22Rv1 (cell line): ENCODE results near the gene DCHS1.

Experiments used
- ZFX ChIP-seq: fragments of 450-650 bp; IDR thresholded peaks from 2 replicates; pipeline ENCODE4 v1.6.1; 2017; ENCODE audit warnings: antibody characterized with exemption, borderline replicate concordance
- TF ChIP-seq, protein P1 (sequence below): fragments of 450-650 bp; IDR thresholded peaks from 2 replicates; pipeline ENCODE4 v1.5.1; 2017; ENCODE audit warnings: mild to moderate bottlenecking

DNA sequence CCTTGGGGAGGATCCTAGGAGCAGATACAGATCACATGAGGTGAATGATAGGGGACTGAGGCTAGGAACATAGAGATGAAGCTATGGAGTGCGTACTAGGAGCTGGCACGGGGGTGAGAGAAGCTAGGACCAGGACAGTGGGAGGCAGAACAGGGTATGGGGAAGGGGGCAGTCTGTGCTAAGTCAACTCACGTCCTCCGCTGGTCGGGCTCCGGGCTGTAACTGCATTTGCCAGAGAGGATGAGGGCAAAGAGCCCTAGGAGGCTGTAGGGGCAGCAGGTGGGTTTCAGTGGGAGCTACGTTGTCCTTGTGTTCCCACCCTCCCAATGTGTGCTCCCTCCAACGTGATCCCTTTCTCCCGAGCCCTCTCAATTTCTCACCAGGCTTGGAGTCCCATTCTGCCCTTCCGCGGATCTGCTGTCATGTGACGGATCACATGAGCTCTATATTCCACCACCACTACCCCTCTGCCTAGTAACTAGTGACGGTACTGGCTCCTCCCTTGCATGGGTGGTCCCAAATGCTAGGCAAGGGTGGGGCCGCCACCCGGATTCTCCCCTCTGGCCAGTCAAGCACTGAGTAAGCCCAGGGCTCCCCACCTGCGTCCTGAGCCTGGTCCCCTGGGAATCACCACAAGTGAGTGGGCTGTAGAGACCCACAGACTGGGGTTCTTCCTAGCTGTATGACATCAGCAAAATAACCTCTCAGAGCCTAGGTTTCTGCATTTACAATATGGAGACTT is 36.4 kb downstream of the DCHS1 start, which contains the start of gene TPP1:
- TF ChIP-seq, protein P1, sequence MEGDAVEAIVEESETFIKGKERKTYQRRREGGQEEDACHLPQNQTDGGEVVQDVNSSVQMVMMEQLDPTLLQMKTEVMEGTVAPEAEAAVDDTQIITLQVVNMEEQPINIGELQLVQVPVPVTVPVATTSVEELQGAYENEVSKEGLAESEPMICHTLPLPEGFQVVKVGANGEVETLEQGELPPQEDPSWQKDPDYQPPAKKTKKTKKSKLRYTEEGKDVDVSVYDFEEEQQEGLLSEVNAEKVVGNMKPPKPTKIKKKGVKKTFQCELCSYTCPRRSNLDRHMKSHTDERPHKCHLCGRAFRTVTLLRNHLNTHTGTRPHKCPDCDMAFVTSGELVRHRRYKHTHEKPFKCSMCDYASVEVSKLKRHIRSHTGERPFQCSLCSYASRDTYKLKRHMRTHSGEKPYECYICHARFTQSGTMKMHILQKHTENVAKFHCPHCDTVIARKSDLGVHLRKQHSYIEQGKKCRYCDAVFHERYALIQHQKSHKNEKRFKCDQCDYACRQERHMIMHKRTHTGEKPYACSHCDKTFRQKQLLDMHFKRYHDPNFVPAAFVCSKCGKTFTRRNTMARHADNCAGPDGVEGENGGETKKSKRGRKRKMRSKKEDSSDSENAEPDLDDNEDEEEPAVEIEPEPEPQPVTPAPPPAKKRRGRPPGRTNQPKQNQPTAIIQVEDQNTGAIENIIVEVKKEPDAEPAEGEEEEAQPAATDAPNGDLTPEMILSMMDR = no peak
- no peak for TF ChIP-seq ZFX
